Measurements from ENCODE around the gene DBH.

DNA sequence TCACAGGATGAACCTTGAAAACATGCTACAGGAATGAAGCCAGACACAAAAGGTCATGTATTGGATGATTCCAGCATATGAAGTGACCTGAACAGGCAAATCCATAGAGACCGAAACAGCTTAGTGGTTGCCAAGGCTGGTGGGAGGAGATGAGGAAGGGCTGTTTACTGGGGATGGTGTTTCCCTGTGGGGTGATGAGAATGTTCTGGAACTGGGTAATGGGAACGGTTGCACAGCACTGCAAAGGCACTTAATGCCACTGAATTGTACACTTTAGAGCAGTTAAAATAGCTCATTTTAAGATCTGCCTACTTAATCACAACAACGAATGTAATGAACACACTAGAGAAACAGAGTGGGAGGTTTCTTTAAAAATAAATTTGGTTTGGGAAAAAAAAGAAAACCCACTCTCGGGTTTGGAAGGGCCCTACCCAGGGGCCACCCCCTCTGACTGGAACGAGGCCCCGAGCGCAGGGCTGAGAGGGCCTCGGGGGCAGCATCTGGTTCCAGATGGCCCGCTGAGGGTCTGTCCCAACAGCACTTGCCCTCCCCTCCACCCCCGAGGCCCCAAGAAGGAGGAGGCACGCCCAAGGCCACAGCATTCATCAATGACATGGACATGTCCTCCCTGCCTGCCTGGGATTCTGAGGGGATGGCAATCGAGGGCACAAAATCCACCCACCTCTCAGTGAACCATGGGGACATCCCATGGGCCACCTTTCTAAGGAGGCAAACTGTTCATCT lies 70.3 kb downstream of the DBH start:
- TF ChIP-seq CTCF (IDR thresholded peaks at IDR 0.05) (no peak), POLR2A (IDR thresholded peaks at IDR 0.05) (no peak)
